NCI-H2107 treated with DMSO at 0.1 percent for 48 hours (cell line): Measurements from ENCODE around the gene KLHL41.
A peak's percentile ranks its signal among the peaks of the same experiment; 100 is the strongest.
"Not testable (repeated sequence)": the region's sequence is repeated elsewhere in the genome, so short reads cannot be mapped to it uniquely, and the experiment has no call there.

ENCODE experiments used
- DNase-seq: peaks from one replicate; lab custom pipeline; 2025; ENCODE audit not compliant: unreplicated experiment; lab: John Stamatoyannopoulos, UW

The KLHL41 gene

GRCh38 chr2:169571571-169571970, 62.1 kb downstream of the KLHL41 start:
- DNase-seq = no peak

- DNase-seq = no peak
Observed at GRCh38 chr2:169572189-169572588, 62.7 kb downstream of the KLHL41 start.

GRCh38 chr2:169572821-169573159, 63.3 kb downstream of the KLHL41 start:
- DNase-seq = no peak

- peak; percentile 81 for DNase-seq
Observed at GRCh38 chr2:169573160-169573973, 63.9 kb downstream of the KLHL41 start, which contains the start of gene FASTKD1. FASTKD1 (minus strand) TSS chr2:169573865; CDS start chr2:169572029, 1,836 bp downstream.

GRCh38 chr2:169573974-169574299, 64.4 kb downstream of the KLHL41 start:
- no peak for DNase-seq

- not testable (repeated sequence) for DNase-seq
Observed at GRCh38 chr2:169574539-169574938, 65.0 kb downstream of the KLHL41 start.

GRCh38 chr2:169575264-169575663, 65.8 kb downstream of the KLHL41 start:
- DNase-seq = not testable (repeated sequence)
